ENCODE measurements around the gene STUM.
"Not testable (repeated sequence)": the region's sequence is repeated elsewhere in the genome, so short reads cannot be mapped to it uniquely, and the experiment has no call there.

The STUM gene

GRCh38 chr1:226616636-226617035, 68.1 kb downstream of the STUM start:
- CTCF ChIA-PET = interaction anchor here (1.0 to 1.1 kb wide), 2 partner anchors 8 to 37 kb away, joined by 3 read pairs; no protein-coding TSS in a partner anchor
- no peak for DNase-seq (ENCODE audit: extremely low spot score)
- TF ChIP-seq CTCF (IDR thresholded peaks at IDR 0.05; ENCODE audit: control extremely low read depth, extremely low read depth, low read depth, missing control alignments) = no peak
- POLR2A ChIA-PET = no interaction called here

- CTCF ChIA-PET = interaction anchor here (1.0 to 1.1 kb wide), 2 partner anchors 9 to 37 kb away, joined by 3 read pairs; no protein-coding TSS in a partner anchor
- no peak for TF ChIP-seq CTCF (IDR thresholded peaks at IDR 0.05; ENCODE audit: control extremely low read depth, extremely low read depth, low read depth, missing control alignments)
- DNase-seq (ENCODE audit: extremely low spot score) = no peak
- POLR2A ChIA-PET = no interaction called here
Measured at GRCh38 chr1:226617109-226617508, 68.5 kb downstream of the STUM start.

GRCh38 chr1:226617719-226618118, 69.2 kb downstream of the STUM start:
- CTCF ChIA-PET = interaction anchor here (1.0 to 1.1 kb wide), 2 partner anchors 9 to 36 kb away, joined by 3 read pairs; no protein-coding TSS in a partner anchor
- POLR2A ChIA-PET; DNase-seq (ENCODE audit: extremely low spot score): not testable (repeated sequence)

- ChIA-PET POLR2A (no interaction called here), CTCF (interaction anchor here (1.1 to 1.4 kb wide), 2 partner anchors 10 to 15 kb away, joined by 3 to 4 read pairs; no protein-coding TSS in a partner anchor)
- no peak for TF ChIP-seq CTCF (IDR thresholded peaks at IDR 0.05; ENCODE audit: control extremely low read depth, extremely low read depth, low read depth, missing control alignments)
- DNase-seq (ENCODE audit: extremely low spot score) = no peak
Measured at GRCh38 chr1:226618380-226618779, 69.8 kb downstream of the STUM start.

GRCh38 chr1:226619031-226619430, 70.5 kb downstream of the STUM start:
- ChIA-PET CTCF (interaction anchor here (1.1 to 1.4 kb wide), 2 partner anchors 10 to 14 kb away, joined by 3 to 4 read pairs; no protein-coding TSS in a partner anchor), POLR2A (no interaction called here)
- no peak for DNase-seq (ENCODE audit: extremely low spot score)
- no peak for TF ChIP-seq CTCF (IDR thresholded peaks at IDR 0.05; ENCODE audit: control extremely low read depth, extremely low read depth, low read depth, missing control alignments)

GRCh38 chr1:226622012-226622411, 73.4 kb downstream of the STUM start:
- DNase-seq (ENCODE audit: extremely low spot score) = no peak
- CTCF ChIA-PET = interaction anchor here (0.7 kb wide), 1 partner anchor 14 kb away, joined by 3 read pairs; no protein-coding TSS in a partner anchor
- POLR2A ChIA-PET = no interaction called here
- TF ChIP-seq CTCF (IDR thresholded peaks at IDR 0.05; ENCODE audit: control extremely low read depth, extremely low read depth, low read depth, missing control alignments) = no peak

GRCh38 chr1:226624526-226624925, 76.0 kb downstream of the STUM start:
- CTCF ChIA-PET = interaction anchor here (1.1 to 2.6 kb wide), 4 partner anchors 10 to 203 kb away, joined by 3 to 12 read pairs (median 6); no protein-coding TSS in a partner anchor
- no peak for TF ChIP-seq CTCF (IDR thresholded peaks at IDR 0.05; ENCODE audit: control extremely low read depth, extremely low read depth, low read depth, missing control alignments)
- DNase-seq (ENCODE audit: extremely low spot score) = no peak
- POLR2A ChIA-PET = no interaction called here

Data from GM10248 (cell line).